Loucy (cell line): Measurements from ENCODE around the gene B4GALT1.

ENCODE experiments used
- CTCF ChIP-seq: fragments of 200-600 bp; sonication (generic); conservative IDR thresholded peaks from 2 replicates; pipeline ENCODE4 v1.5.1; 2014; ENCODE audit warnings: mild to moderate bottlenecking, antibody characterized with exemption, low read length
- EZH2phosphoT487 ChIP-seq: fragments of 200-600 bp; IDR thresholded peaks from 2 replicates; pipeline ENCODE4 v1.6.1; 2018; ENCODE audit warnings: antibody characterized with exemption, mild to moderate bottlenecking, moderate library complexity, borderline replicate concordance

GRCh38 chr9:33177086-33177485, 9.9 kb upstream of the B4GALT1 start:
- TF ChIP-seq CTCF, result no peak
- no peak for TF ChIP-seq EZH2phosphoT487
